Psoas muscle (tissue), 8 donors: ENCODE measurements around the gene BCAS3. TPM values are rescaled to one million over a fixed set of nuclear protein-coding genes. Genes with fewer than 3 reads are reported as not detected.

Experiments
- ATAC-seq, 4 donors: fragments of 200-7000 bp; cut with Tn5 transposase; one replicate each; pipeline ENCODE4 v1.9.1; 2020; ENCODE audit warnings: moderate library complexity in 3 of 4, mild to moderate bottlenecking in 2 of 4
- DNase-seq, 2 donors: peaks; one replicate each; pipeline ENCODE4 v3.0.0-alpha.2; 2020
- H3K27ac ChIP-seq: fragments of 200-600 bp; one replicate; pipeline ENCODE4 v1.8.0; 2022
- H3K27me3 ChIP-seq, 3 donors: fragments of 200-600 bp in 1 of 3; one replicate each; pipeline versions ENCODE4 v1.6.1 to v1.8.0; 2013 to 2022; ENCODE audit warnings: low read length in 2 of 3, mild to moderate bottlenecking in 2 of 3, moderate library complexity in 1 of 3; ENCODE audit not compliant: insufficient read depth in 3 of 3
- H3K36me3 ChIP-seq, 2 donors: fragments of 200-600 bp in 1 of 2; one replicate each; pipeline versions ENCODE4 v1.6.1 to v1.8.0; 2013 to 2022; ENCODE audit warnings: low read depth in 1 of 2, mild to moderate bottlenecking in 1 of 2, moderate library complexity in 1 of 2; ENCODE audit not compliant: insufficient read depth in 1 of 2
- H3K4me1 ChIP-seq: fragments of 200-600 bp; one replicate; pipeline ENCODE4 v1.8.0; 2022
- H3K4me3 ChIP-seq: fragments of 200-600 bp; one replicate; pipeline ENCODE4 v1.8.0; 2022; ENCODE audit warnings: mild to moderate bottlenecking
- H3K9me3 ChIP-seq: fragments of 200-600 bp; one replicate; pipeline ENCODE4 v1.8.0; 2022
- CTCF ChIP-seq: fragments of 200-600 bp; IDR thresholded peaks from one replicate; pipeline ENCODE4 v1.8.0; 2022; ENCODE audit warnings: antibody characterized with exemption
- WGBS, 3 donors: extraction: QIAGEN DNeasy Blood & Tissue Kit; methylation state at CpG; one replicate each; pipeline versions ENCODE4 v1.1.6 to v1.1.7; 2013; 5-methylcytosine and 5-hydroxymethylcytosine counted together
- intact Hi-C, 2 donors: fragments of 100-400 bp; cut with DNase I; formaldehyde crosslinking; loops; one replicate each; pipeline versions ENCODE4 v1.11.0 to v1.14.2; 2022
- polyA plus RNA-seq, 3 donors: library from polyadenylated mRNA; stranded (reverse); fragments of 200-250 nt; gene quantifications; one replicate each; pipeline ENCODE4 v1.2.3, GENCODE V29; 2013
- total RNA-seq, 4 donors: library from RNA; stranded (reverse); fragmentation: NEBNext Ultra II Directional in 2 of 4; extraction: Animal tissue kit (Norgen Biotek cat#: 25700) in 2 of 4; gene quantifications; one replicate each; pipeline versions ENCODE4 v1.2.1 to v1.2.4, GENCODE V29; 2021 to 2023
- donor health status: healthy with polysubstance abuse.
- donor health status: DM: no; HTN: no; CAD: no; lungs with moderate emphysema.
- donor health status: Bipolar disorder and iron deficiency.
- donor health status: healthy.
- donor health status: DM: yes; HTN: yes; CAD: no.
- donor health status: DM: no; HTN: no; CAD: no.
- donor health status: DM: no; HTN: no; CAD: no.
- donor health status: DM: yes; HTN: yes; CAD: no.

Gene BCAS3
- total and polyA plus RNA-seq, 7 donors = 2.4 to 28.8 (median 15.0) TPM

DNA sequence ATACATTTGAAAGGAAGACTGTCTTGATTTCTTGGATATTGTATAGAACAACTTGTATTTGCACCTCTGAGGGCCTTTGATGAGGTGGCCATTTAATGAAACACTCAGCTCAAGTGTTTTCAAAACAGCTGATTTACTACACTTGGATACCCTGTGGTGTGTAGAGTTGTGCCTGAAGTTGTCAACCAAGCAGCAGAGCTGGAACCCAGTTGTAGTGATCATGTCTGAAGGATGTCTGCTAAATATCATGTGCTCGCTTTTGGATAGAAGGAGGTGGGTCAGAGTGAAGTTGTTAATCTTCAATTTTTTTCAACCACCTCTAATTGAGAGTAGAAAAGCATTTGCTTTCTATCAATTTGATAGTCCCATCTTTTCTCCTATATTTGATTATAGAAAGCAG lies 546.1 kb downstream of the BCAS3 start:
- intact Hi-C loops = no loop called here

GRCh38 chr17:61225178-61225882 lies 547.7 kb downstream of the BCAS3 start:
- H3K27ac ChIP-seq = no peak overlapping the region
- no peaks in the 10 kb centered on the region for H3K9me3 ChIP-seq
- WGBS, 3 donors = 54 to 70% (median 55%) methylated on average over 5 of the region's 5 CpGs
- no peaks in the 10 kb centered on the region for H3K36me3 ChIP-seq
- no peaks in the 10 kb centered on the region for H3K27me3 ChIP-seq
- no peak for TF ChIP-seq CTCF
- intact Hi-C loops = no loop called here
- no peak overlapping the region for H3K4me3 ChIP-seq
- DNase-seq (no peak), ATAC-seq (no peak)
- no peaks in the 10 kb centered on the region for H3K4me1 ChIP-seq

More for the DNA sequence above, 546.1 kb downstream of the BCAS3 start:
- no peak overlapping the region for H3K4me3 ChIP-seq
- no peak for TF ChIP-seq CTCF
- ATAC-seq (no peak), DNase-seq (no peak)
- no peaks in the 10 kb centered on the region for H3K27me3 ChIP-seq
- H3K36me3 ChIP-seq = no peaks in the 10 kb centered on the region
- H3K27ac ChIP-seq = no peak overlapping the region
- H3K4me1 ChIP-seq = no peaks in the 10 kb centered on the region
- WGBS, 3 donors = 96 to 100% (median 98%) methylated on average over 1 of the region's 1 CpG
- no peaks in the 10 kb centered on the region for H3K9me3 ChIP-seq

DNA sequence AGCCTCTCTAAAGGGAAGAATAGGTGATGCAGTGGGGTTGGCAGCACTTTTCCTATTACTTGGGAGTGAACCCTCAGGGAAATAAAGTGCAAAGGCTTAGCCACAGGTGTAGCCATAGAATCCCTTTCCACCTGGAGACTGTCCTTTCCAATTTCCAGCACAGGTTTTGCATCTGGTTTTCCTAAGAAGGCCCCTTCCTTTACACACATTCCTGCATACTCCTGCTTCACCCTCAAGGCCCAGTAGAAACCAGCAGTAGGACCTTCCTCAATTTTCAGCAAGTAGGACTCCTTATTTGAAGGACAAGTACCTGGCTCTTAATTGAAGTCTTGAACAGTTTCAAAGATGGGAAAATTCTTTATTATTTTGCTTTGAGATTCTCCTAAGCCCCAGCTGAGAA lies 550.2 kb downstream of the BCAS3 start:
- ATAC-seq (no peak), DNase-seq (no peak)
- H3K36me3 ChIP-seq = no peaks in the 10 kb centered on the region
- no peaks in the 10 kb centered on the region for H3K9me3 ChIP-seq
- TF ChIP-seq CTCF = no peak
- no peak overlapping the region for H3K27ac ChIP-seq
- no peaks in the 10 kb centered on the region for H3K27me3 ChIP-seq
- no peak overlapping the region for H3K4me3 ChIP-seq
- no peaks in the 10 kb centered on the region for H3K4me1 ChIP-seq
- intact Hi-C loops = no loop called here

DNA sequence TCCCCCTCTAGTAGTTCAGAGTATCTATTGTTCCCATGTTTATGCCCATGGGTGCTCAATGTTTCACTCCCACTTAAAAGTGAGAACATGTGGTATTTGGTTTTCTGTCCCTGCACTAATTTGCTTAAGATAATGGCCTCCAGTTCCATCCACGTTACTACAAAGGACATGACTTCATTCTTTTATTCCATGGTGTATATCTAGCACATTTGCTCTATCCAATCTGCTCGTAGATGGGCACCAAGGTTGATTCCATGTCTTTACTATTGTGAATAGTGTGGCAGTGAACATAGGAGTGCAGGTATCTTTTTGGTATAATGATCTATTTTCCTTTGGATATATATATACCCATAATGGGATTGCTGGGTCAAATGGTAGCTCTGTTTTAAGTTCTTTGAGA lies 552.8 kb downstream of the BCAS3 start:
- ATAC-seq (no peak), DNase-seq (no peak)
- no peak for TF ChIP-seq CTCF
- intact Hi-C loops = no loop called here
- WGBS, 3 donors = 90 to 97% (median 93%) methylated on average over 2 of the region's 2 CpGs
- H3K4me3 ChIP-seq = no peak overlapping the region
- H3K27ac ChIP-seq = no peak overlapping the region
- no peaks in the 10 kb centered on the region for H3K9me3 ChIP-seq
- H3K4me1 ChIP-seq = no peaks in the 10 kb centered on the region
- no peaks in the 10 kb centered on the region for H3K36me3 ChIP-seq
- no peaks in the 10 kb centered on the region for H3K27me3 ChIP-seq
